HepG2 (cell line): ENCODE data around the gene FKBP10. TPM values are rescaled to one million over a fixed set of nuclear protein-coding genes. Genes with fewer than 3 reads are reported as not detected.

Source experiments
- ATAC-seq: fragments of 200-7000 bp; cut with Tn5 transposase; 3 replicates; pipeline ENCODE4 v1.9.1; 2020; ENCODE audit warnings: mild to moderate bottlenecking, moderate library complexity
- BruUV-seq: library from RNA; stranded (reverse); fragments of 400-500 nt; replicated peaks from 2 replicates; lab custom pipeline; 2021; lab: Mats Ljungman, UMichigan
- CTCF ChIA-PET: fragments of 300-600 bp; formaldehyde crosslinking; extraction: SDS; loops from one replicate; lab custom pipeline; 2021; ENCODE audit warnings: low total read pairs, inconsistent platforms, low intra/inter-chr PET ratio; lab: Yijun Ruan, JAX
- POLR2A ChIA-PET: fragments of 350-600 bp; sonication (Branson Sonifier 250); formaldehyde crosslinking; loops from one replicate; lab custom pipeline; 2020; ENCODE audit warnings: antibody characterized with exemption, inconsistent platforms; lab: Yijun Ruan, JAX
- DNase-seq: peaks from one replicate; pipeline ENCODE4 v3.0.0-alpha.2; 2015; ENCODE audit warnings: low spot score
- FAIRE-seq: peaks from 3 replicates; lab custom pipeline; 2011; peaks lifted over from hg19 to GRCh38; lab: Jason Lieb, UNC
- H2AFZ ChIP-seq: one replicate; pipeline ENCODE4 v1.6.1; 2011; ENCODE audit warnings: low read length, inconsistent platforms
- H3K27ac ChIP-seq: fragments of 300-600 bp; 3 replicates; pipeline ENCODE4 v1.8.0; 2011; ENCODE audit warnings: mixed run types, mild to moderate bottlenecking, mixed read lengths, low read length, inconsistent platforms; ENCODE audit not compliant: insufficient read depth; ENCODE audit errors: extremely low read length
- H3K27me3 ChIP-seq, 2 experiments: fragments of 200-600 bp in 1 of 2; 2 replicates in 1 of 2; 3 replicates in 1 of 2; pipeline versions ENCODE4 v1.6.0 to v1.8.0; 2011; ENCODE audit warnings: low read length in 2 of 2, mild to moderate bottlenecking in 2 of 2, moderate library complexity in 2 of 2, inconsistent platforms in 1 of 2; ENCODE audit not compliant: insufficient read depth in 2 of 2, control insufficient read depth in 1 of 2
- H3K36me3 ChIP-seq, 2 experiments: fragments of 200-600 bp in 1 of 2; replicated peaks in 1 of 2; 2 replicates in 1 of 2; 3 replicates in 1 of 2; pipeline versions ENCODE4 v1.5.1 to v1.8.0; 2011; ENCODE audit warnings: low read length in 2 of 2, inconsistent platforms in 1 of 2; ENCODE audit not compliant: insufficient read depth in 2 of 2, control insufficient read depth in 1 of 2
- H3K4me1 ChIP-seq: 2 replicates; pipeline ENCODE4 v1.5.1; 2012; ENCODE audit warnings: low read length, inconsistent platforms; ENCODE audit not compliant: insufficient read depth
- H3K4me2 ChIP-seq: 2 replicates; pipeline ENCODE4 v1.6.0; 2011; ENCODE audit warnings: low read depth, low read length, inconsistent platforms
- H3K4me3 ChIP-seq, 3 experiments: fragments of 200-600 bp in 1 of 3; sonication (generic), shearing (Covaris generic) in 1 of 3; replicated peaks in 1 of 3; 2 replicates each; pipeline ENCODE4 v1.5.1; 2011 to 2016; ENCODE audit warnings: low read length in 3 of 3, inconsistent platforms in 2 of 3, low read depth in 2 of 3, mild to moderate bottlenecking in 2 of 3, control low read depth in 1 of 3, mixed read lengths in 1 of 3; ENCODE audit not compliant: insufficient read depth in 1 of 3
- H3K79me2 ChIP-seq: one replicate; pipeline ENCODE4 v1.6.1; 2011; ENCODE audit warnings: low read length, inconsistent platforms; ENCODE audit not compliant: insufficient read depth
- H3K9ac ChIP-seq: 2 replicates; pipeline ENCODE4 v1.6.0; 2011; ENCODE audit warnings: mild to moderate bottlenecking, low read depth, low read length, inconsistent platforms; ENCODE audit not compliant: insufficient read depth
- H3K9me3 ChIP-seq: 2 replicates; pipeline ENCODE4 v1.5.1; 2012; ENCODE audit warnings: mild to moderate bottlenecking, low read length
- H4K20me1 ChIP-seq: 2 replicates; pipeline ENCODE4 v1.6.0; 2011; ENCODE audit warnings: inconsistent platforms, mild to moderate bottlenecking, low read length, moderate library complexity; ENCODE audit not compliant: insufficient read depth
- AGO2 ChIP-seq: fragments of 200-400 bp; formaldehyde crosslinking; optimal IDR thresholded peaks from 2 replicates; pipeline ENCODE3; 2017; ENCODE audit warnings: mild to moderate bottlenecking, low read depth, low read length, moderate library complexity
- RBFOX2 ChIP-seq: fragments of 200-400 bp; formaldehyde crosslinking; IDR thresholded peaks from 2 replicates; pipeline ENCODE4 v1.6.1; 2017; ENCODE audit warnings: low read depth, mild to moderate bottlenecking, low read length
- ZBTB49 ChIP-seq: sonication (generic); formaldehyde crosslinking; IDR thresholded peaks from 2 replicates; pipeline ENCODE4 v1.4.0; 2020; ENCODE audit warnings: missing genetic modification reagents, borderline replicate concordance
- ZNF687 ChIP-seq: sonication (generic); formaldehyde crosslinking; IDR thresholded peaks from 2 replicates; pipeline ENCODE4 v1.5.1; 2020; ENCODE audit warnings: mild to moderate bottlenecking, missing genetic modification reagents, moderate library complexity
- WGBS: methylation state at CpG from one replicate; pipeline ENCODE4 v1.1.6; 2017; ENCODE audit warnings: low lambda C conversion rate; 5-methylcytosine and 5-hydroxymethylcytosine counted together
- in situ Hi-C: cut with HindIII; loops from 2 replicates; pipeline ENCODE4 v1.10.0; 2017; ENCODE audit warnings: low pct_unique_long_range_greater_than_20kb; ENCODE audit not compliant: extremely low pct_ligation_motif_present
- intact Hi-C: fragments of 100-400 bp; cut with micrococcal nuclease; formaldehyde crosslinking; loops from one replicate; pipeline ENCODE4 v1.10.0; 2022; ENCODE audit not compliant: unreplicated experiment
- polyA plus RNA-seq, 8 experiments: library from polyadenylated mRNA; depleted of rRNA in 3 of 8; stranded (reverse) in 7 of 8; unstranded in 1 of 8; fragments of >200 nt; fragmentation: Illumina TruSeq in 4 of 8; extraction: Trizol in 4 of 8; gene quantifications; 2 replicates each; pipeline versions ENCODE4 v1.2.1 to v1.2.3, GENCODE V29; 2011 to 2016; ENCODE audit warnings: low read depth in 4 of 8, missing spikeins in 1 of 8, mixed read lengths in 1 of 8; ENCODE audit not compliant: insufficient read depth in 1 of 8
- total RNA-seq, 5 experiments: library from RNA; depleted of rRNA; stranded (reverse); fragments of >200 nt; fragmentation: Illumina TruSeq; extraction: Trizol; gene quantifications; 2 replicates each; pipeline ENCODE4 v1.2.3, GENCODE V29; 2016; ENCODE audit warnings: low read depth in 1 of 5

Gene FKBP10
- total and polyA plus RNA-seq, 2 of the 13 experiments (the other 11 are each of a cell fraction or from before 2014, with no cell fraction given) = 149 to 573 TPM

- intact Hi-C loops = loop anchor here (10.0 kb wide), 1 partner anchor 47 kb away; the partner anchor contains the start of gene KLHL11
- ATAC-seq = no peak
- no peak for FAIRE-seq
- H3K79me2 ChIP-seq = peaks cover 31% of the 10 kb centered on the region
- BruUV-seq = no TSS peak
- H3K36me3 ChIP-seq = peaks cover 21 to 48% of the 10 kb centered on the region in 2 experiments
- ChIA-PET CTCF (no interaction called here), POLR2A (no interaction called here)
- 98% methylated on average over 20 of the region's 20 CpGs for WGBS
- in situ Hi-C loops = no loop called here
- H3K27ac ChIP-seq = no peak overlapping the region
- H4K20me1 ChIP-seq = peaks cover 6% of the 10 kb centered on the region; the same call in 1 of the 2 replicates
- no peak overlapping the region for H2AFZ ChIP-seq
- no peak for DNase-seq
- H3K4me2 ChIP-seq = no peak overlapping the region
- no peaks in the 10 kb centered on the region for H3K9me3 ChIP-seq
- H3K9ac ChIP-seq = no peak overlapping the region
- H3K27me3 ChIP-seq = no peaks in the 10 kb centered on the region; a peak in 1 of 5 replicates
- peaks cover 45% of the 10 kb centered on the region for H3K4me1 ChIP-seq
- H3K4me3 ChIP-seq = no peak overlapping the region
- peak; percentile 23; the same call in 1 of the 2 replicates for TF ChIP-seq ZNF687 (CRISPR knock-in tag)
- TF ChIP-seq AGO2 = peak; percentile 70
- no peak for TF ChIP-seq ZBTB49
- 0 out of 2 replicates have a peak, but pooled peaks have one; percentile 40 for TF ChIP-seq RBFOX2
- TF ChIP-seq, all 625 proteins: peak for 3
Measured at GRCh38 chr17:41818024-41818423, 5.2 kb downstream of the FKBP10 start.
